Skin of body (tissue), 2 donors: ENCODE data around the gene SS18L1. TPM values are rescaled to one million over a fixed set of nuclear protein-coding genes. Genes with fewer than 3 reads are reported as not detected.

ENCODE experiments used
- DNase-seq: peaks from one replicate; lab custom pipeline; 2025; lab: John Stamatoyannopoulos, UW
- total RNA-seq: library from RNA; depleted of rRNA; stranded (reverse); fragments of >200 nt; gene quantifications from one replicate; pipeline ENCODE4 v1.2.3, GENCODE V29; 2014

The SS18L1 gene
- total RNA-seq, 1 donor from 2014 or later, result 18.5 TPM

- no peak for DNase-seq
Observed at GRCh38 chr20:62208795-62209755, 65.5 kb downstream of the SS18L1 start.

- DNase-seq, result no peak
Observed at GRCh38 chr20:62209850-62210495, 66.4 kb downstream of the SS18L1 start.

- no peak for DNase-seq
Observed at GRCh38 chr20:62210496-62210855, 66.9 kb downstream of the SS18L1 start.

GRCh38 chr20:62211216-62211615 is 67.6 kb downstream of the SS18L1 start:
- DNase-seq, result no peak

- no peak for DNase-seq
Observed at GRCh38 chr20:62211769-62212288, 68.3 kb downstream of the SS18L1 start.

- no peak for DNase-seq
Observed at GRCh38 chr20:62212299-62212698, 68.7 kb downstream of the SS18L1 start.

- no peak for DNase-seq
Observed at GRCh38 chr20:62214067-62214466, 70.5 kb downstream of the SS18L1 start.

- DNase-seq, result no peak
Observed at GRCh38 chr20:62215020-62215990, 71.7 kb downstream of the SS18L1 start.

GRCh38 chr20:62215991-62216635 is 72.5 kb downstream of the SS18L1 start:
- no peak for DNase-seq

- no peak for DNase-seq
Observed at GRCh38 chr20:62216636-62217566, 73.3 kb downstream of the SS18L1 start.

GRCh38 chr20:62217913-62218773 is 74.6 kb downstream of the SS18L1 start:
- DNase-seq, result no peak

GRCh38 chr20:62219101-62219991 is 75.8 kb downstream of the SS18L1 start:
- DNase-seq, result no peak

- peak; percentile 1 for DNase-seq
Observed at GRCh38 chr20:62219992-62220665, 76.6 kb downstream of the SS18L1 start, which contains the start of gene HRH3. TSS of gene HRH3 (minus strand) at chr20:62220278. CDS start at chr20:62219970, 308 bp downstream.

- DNase-seq, result no peak
Observed at GRCh38 chr20:62220666-62221568, 77.3 kb downstream of the SS18L1 start.

GRCh38 chr20:62222266-62222850 is 78.8 kb downstream of the SS18L1 start:
- no peak for DNase-seq
